GM19438 (cell line): Measurements from ENCODE around the gene DTWD2.
"Not testable (repeated sequence)": the region's sequence is repeated elsewhere in the genome, so short reads cannot be mapped to it uniquely, and the experiment has no call there.

Experiments used
- ATAC-seq: cut with Tn5 transposase; IDR thresholded peaks from one replicate; pipeline ENCODE4 v1.9.1; 2021; ENCODE audit warnings: low read depth; ENCODE audit not compliant: unreplicated experiment

The DTWD2 gene

GRCh38 chr5:118883362-118883761, 105.0 kb downstream of the DTWD2 start:
- no peak for ATAC-seq

GRCh38 chr5:118882666-118883065, 105.7 kb downstream of the DTWD2 start:
- no peak for ATAC-seq

GRCh38 chr5:118876852-118877251, 111.5 kb downstream of the DTWD2 start:
- not testable (repeated sequence) for ATAC-seq

- ATAC-seq = no peak
Observed at GRCh38 chr5:118875131-118875530, 113.2 kb downstream of the DTWD2 start.

- ATAC-seq = no peak
Observed at GRCh38 chr5:118873417-118873816, 114.9 kb downstream of the DTWD2 start.

- no peak for ATAC-seq
Observed at GRCh38 chr5:118863345-118863744, 125.0 kb downstream of the DTWD2 start.

- ATAC-seq = no peak
Observed at GRCh38 chr5:118862596-118862995, 125.8 kb downstream of the DTWD2 start.

- ATAC-seq = no peak
Observed at GRCh38 chr5:118857700-118858099, 130.6 kb downstream of the DTWD2 start.

GRCh38 chr5:118854819-118855218, 133.5 kb downstream of the DTWD2 start:
- ATAC-seq = no peak

- ATAC-seq = not testable (repeated sequence)
Observed at GRCh38 chr5:118851785-118852184, 136.6 kb downstream of the DTWD2 start.

- ATAC-seq = not testable (repeated sequence)
Observed at GRCh38 chr5:118849507-118849906, 138.8 kb downstream of the DTWD2 start.

- ATAC-seq = no peak
Observed at GRCh38 chr5:118844351-118844750, 144.0 kb downstream of the DTWD2 start.

- ATAC-seq = no peak
Observed at GRCh38 chr5:118834710-118835109, 153.6 kb downstream of the DTWD2 start.

GRCh38 chr5:118832974-118833373, 155.4 kb downstream of the DTWD2 start:
- ATAC-seq = no peak

- no peak for ATAC-seq
Observed at GRCh38 chr5:118825226-118825625, 163.1 kb downstream of the DTWD2 start.

- no peak for ATAC-seq
Observed at GRCh38 chr5:118818604-118819003, 169.7 kb downstream of the DTWD2 start.

GRCh38 chr5:118808441-118808840, 179.9 kb downstream of the DTWD2 start:
- no peak for ATAC-seq

GRCh38 chr5:118806571-118806970, 181.8 kb downstream of the DTWD2 start:
- ATAC-seq = no peak

GRCh38 chr5:118802335-118802734, 186.0 kb downstream of the DTWD2 start:
- ATAC-seq = no peak

GRCh38 chr5:118796081-118796480, 192.3 kb downstream of the DTWD2 start:
- ATAC-seq = no peak

GRCh38 chr5:118794281-118794680, 194.1 kb downstream of the DTWD2 start:
- no peak for ATAC-seq

- ATAC-seq = no peak
Observed at GRCh38 chr5:118793652-118794051, 194.7 kb downstream of the DTWD2 start.

- no peak for ATAC-seq
Observed at GRCh38 chr5:118793091-118793490, 195.3 kb downstream of the DTWD2 start.
